Endometrial microvascular endothelial cells (primary cell): ENCODE measurements around the gene GPLD1. TPM values are rescaled to one million over a fixed set of nuclear protein-coding genes. Genes with fewer than 3 reads are reported as not detected.
"Not testable (repeated sequence)": the region's sequence is repeated elsewhere in the genome, so short reads cannot be mapped to it uniquely, and the experiment has no call there.

Source experiments
- in situ Hi-C: cut with HindIII; loops from 2 replicates; pipeline ENCODE4 v1.10.0; 2017; ENCODE audit warnings: low sequenced_read_pairs, low pct_unique_long_range_greater_than_20kb; ENCODE audit errors: inconsistent ontology term
- total RNA-seq: library from RNA; depleted of rRNA; stranded (reverse); fragments of >200 nt; gene quantifications from one replicate; pipeline ENCODE4 v1.2.3, GENCODE V29; 2015; ENCODE audit errors: inconsistent ontology term

The GPLD1 gene
- total RNA-seq, 1 donor from 2014 or later: not detected

- in situ Hi-C loops: no loop called here
Measured at GRCh38 chr6:24396824-24397223, 92.6 kb downstream of the GPLD1 start.

GRCh38 chr6:24394780-24395437, 94.5 kb downstream of the GPLD1 start:
- in situ Hi-C loops: no loop called here

- in situ Hi-C loops: no loop called here
Measured at GRCh38 chr6:24394061-24394779, 95.2 kb downstream of the GPLD1 start.

DNA sequence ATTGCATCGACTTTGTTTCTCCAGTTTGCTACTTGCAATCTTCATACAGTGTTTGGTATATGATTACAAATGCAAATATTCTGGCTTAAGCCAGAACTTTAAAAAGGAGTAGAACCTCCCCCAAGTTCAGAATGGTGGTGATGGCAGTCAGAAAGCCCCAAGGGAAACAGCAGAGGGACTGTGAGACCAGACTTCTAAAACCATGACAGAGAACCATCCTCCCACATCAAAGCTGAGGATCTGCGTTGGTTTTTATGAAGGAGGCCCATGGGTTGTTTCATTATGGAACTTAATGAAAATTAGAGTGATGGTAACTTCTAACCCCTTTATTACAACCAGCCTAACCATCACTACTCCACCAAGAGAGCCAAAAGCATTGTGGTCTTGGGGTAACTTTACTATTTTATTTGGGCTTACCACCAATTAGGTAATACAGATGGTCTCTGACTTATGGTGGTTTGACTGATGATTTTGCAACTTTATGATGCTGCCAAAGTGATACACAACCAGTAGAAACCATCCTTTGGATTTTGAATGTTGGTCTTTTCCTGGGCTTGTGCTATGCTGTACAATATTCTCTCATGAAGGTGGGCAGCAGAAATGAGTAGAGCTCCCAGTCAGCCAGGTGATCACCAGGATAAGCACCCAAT, 97.5 kb downstream of the GPLD1 start:
- in situ Hi-C loops: no loop called here

GRCh38 chr6:24391208-24391607, 98.2 kb downstream of the GPLD1 start:
- in situ Hi-C loops: no loop called here

GRCh38 chr6:24387818-24388217, 101.6 kb downstream of the GPLD1 start:
- in situ Hi-C loops: no loop called here

DNA sequence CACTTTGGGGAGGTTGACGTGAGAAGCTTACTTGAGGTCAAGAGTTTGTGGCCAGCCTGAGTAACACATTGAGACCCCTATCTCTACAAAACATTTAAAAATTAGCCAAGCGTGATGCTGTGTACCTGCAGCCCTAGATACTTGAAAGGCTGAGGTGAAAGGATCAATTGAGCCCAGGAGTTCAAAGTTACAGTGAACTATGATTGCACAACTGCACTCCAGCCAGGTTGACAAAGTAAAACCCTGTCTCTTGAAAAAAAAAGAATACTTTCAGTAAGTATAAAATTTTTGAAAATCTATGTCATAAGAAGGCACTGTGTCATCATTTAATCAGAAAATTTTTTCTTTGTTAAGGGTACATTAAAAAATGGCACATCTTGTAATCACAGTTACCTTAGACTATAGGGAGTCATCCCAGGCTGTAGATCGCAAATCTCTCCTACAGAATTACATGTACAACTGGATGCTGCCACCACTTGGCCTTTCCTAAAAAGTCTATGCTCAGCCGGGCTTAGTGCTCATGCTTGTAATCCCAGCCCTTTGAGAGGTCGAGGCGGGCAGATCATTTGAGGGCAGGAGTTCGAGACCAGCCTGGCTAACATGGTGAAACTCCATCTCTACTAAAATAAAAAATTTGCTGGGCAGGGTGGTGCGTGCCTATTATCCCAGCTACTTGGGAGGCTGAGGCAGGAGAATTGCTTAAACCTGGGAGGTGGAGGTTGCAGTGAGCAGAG, 103.7 kb downstream of the GPLD1 start:
- in situ Hi-C loops: no loop called here

DNA sequence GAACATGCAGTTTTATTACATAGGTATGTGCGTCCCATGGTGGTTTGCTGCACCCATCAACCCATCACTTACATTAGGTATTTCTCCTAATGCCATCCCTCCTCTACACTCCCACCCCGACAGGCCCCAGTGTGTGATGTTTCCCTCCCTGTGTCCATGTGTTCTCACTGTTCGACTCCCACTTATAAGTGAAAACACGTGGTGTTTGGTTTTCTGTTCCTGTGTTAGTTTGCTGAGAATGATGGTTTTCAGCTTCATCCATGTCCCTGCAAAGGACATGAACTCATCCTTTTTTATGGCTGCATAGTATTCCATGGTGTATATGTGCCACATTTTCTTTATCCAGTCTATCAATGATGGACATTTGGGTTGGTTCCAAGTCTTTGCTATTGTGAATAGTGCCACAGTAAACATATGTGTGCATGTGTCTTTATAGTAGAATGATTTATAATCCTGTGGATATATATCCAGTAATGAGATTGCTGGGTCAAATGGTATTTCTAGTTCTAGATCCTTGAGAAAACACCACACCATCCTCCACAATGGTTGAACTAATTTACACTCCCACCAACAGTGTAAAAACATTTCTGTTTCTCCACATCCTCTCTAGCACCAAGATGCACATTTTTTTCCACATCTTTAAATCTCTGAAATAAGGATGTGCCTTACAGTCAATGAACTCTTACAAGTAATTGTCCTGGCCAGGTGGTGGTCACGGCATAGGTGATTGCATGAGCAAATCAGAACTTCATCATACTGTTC, 104.8 kb downstream of the GPLD1 start:
- in situ Hi-C loops: not testable (repeated sequence)

- in situ Hi-C loops: not testable (repeated sequence)
Measured at GRCh38 chr6:24382891-24383494, 106.4 kb downstream of the GPLD1 start.

GRCh38 chr6:24382220-24382540, 107.2 kb downstream of the GPLD1 start:
- in situ Hi-C loops: no loop called here

DNA sequence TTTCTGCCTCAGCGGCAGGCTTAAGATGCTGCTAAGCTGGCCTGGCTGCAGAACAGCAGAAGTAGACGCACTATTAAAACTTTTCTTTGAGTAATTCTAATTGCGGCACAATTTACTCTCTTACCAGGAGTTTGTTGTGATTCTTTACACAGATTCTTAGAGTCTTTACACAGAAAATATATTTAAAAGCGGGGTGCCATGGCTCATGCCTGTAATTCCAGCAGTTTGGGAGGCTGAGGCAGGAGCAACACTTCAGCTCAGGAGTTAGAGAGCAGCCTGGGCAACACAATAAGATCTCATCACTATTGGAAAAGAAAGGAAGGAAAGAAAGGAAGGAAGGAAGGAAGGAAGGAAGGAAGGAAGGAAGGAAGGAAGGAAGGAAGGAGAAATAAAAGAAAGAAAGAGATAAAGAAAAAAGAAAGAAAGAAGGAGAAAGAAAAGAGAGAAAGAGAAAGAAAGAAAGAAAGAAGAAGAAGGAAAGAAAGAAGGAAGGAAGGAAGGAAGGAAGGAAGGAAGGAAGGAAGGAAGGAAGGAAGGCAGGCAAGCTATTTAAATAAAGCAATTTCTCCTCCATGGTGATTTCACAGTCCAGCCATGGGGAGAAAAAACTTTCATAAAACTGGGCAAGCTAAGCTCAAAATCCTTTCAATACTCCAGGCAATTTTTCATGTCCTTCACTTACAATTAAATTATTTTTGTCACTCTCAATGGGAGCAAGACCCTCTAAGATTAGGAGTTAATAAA, 107.7 kb downstream of the GPLD1 start:
- in situ Hi-C loops: no loop called here

GRCh38 chr6:24378473-24379097, 110.8 kb downstream of the GPLD1 start:
- in situ Hi-C loops: no loop called here

Other genes starting within 250 kb of the GPLD1 start
- not detected for gene DCDC2, start 131.5 kb downstream of the GPLD1 start, total RNA-seq
- gene MRS2, start 86.6 kb downstream of the GPLD1 start, total RNA-seq: 38.0 TPM
- 0.84 TPM for gene ALDH5A1, start 5.4 kb upstream of the GPLD1 start, total RNA-seq
- not detected for gene KIAA0319, start 156.6 kb upstream of the GPLD1 start, total RNA-seq
- 27.6 TPM for gene TDP2, start 177.3 kb upstream of the GPLD1 start, total RNA-seq
- gene ACOT13, start 177.5 kb upstream of the GPLD1 start, total RNA-seq: 3.6 TPM
- gene C6orf62, start 229.6 kb upstream of the GPLD1 start, total RNA-seq: 165 TPM